NCI-H524 treated with DMSO at 0.1 percent for 48 hours (cell line): ENCODE data around the gene TTC12.
A peak's percentile ranks its signal among the peaks of the same experiment; 100 is the strongest.

Experiments
- DNase-seq: peaks from one replicate; lab custom pipeline; 2025; lab: John Stamatoyannopoulos, UW

The TTC12 gene, protein sequence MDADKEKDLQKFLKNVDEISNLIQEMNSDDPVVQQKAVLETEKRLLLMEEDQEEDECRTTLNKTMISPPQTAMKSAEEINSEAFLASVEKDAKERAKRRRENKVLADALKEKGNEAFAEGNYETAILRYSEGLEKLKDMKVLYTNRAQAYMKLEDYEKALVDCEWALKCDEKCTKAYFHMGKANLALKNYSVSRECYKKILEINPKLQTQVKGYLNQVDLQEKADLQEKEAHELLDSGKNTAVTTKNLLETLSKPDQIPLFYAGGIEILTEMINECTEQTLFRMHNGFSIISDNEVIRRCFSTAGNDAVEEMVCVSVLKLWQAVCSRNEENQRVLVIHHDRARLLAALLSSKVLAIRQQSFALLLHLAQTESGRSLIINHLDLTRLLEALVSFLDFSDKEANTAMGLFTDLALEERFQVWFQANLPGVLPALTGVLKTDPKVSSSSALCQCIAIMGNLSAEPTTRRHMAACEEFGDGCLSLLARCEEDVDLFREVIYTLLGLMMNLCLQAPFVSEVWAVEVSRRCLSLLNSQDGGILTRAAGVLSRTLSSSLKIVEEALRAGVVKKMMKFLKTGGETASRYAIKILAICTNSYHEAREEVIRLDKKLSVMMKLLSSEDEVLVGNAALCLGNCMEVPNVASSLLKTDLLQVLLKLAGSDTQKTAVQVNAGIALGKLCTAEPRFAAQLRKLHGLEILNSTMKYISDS

DNA sequence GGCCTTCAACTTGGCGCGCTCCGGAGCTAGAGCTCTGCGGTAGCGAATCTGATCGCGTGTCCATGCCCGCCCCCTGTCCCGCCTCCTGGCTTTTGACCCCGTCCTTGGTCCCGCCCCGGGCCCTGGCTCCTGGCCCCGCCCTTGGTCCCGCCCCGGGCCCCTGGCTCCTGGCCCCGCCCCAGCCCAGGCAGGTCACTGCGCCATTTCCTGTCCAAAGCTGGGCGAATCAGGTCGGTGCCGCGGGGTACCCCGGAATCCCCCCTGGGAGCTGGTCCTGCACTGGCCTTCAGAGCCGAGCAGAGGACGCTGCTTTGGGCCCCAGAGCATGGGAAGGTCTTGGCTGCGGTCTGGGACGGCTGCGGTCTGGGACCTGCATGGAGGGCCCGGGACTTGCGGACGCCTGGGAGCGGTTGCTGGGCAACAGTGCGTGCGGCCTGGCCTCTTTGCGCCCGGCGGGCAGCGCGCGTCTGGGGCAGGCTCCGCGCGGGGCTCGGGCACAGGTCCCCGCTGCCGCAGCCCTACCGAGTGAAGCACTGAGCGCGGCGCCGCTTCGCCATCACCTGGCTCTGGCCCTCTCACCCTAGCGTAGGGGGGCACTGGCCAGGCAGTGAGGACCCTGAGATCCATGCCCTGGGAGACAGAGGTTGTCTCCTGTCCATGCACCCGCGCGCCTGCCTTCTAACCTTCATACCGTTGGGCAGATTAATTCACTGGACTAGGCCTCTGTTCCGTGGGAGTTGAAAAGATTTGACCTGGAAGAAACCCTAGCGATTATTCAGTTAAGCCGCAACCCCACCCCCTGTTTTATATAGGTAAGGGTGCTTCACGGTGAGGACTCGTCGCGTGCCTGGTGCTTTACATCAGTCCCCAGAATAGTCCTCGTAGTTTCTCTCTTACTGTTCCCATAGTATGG lies at the start of gene TTC12:
Gene TTC12 (plus strand): TSS at position 195 of the 913 bp plus-strand sequence. CDS start 1,675 bp downstream, outside the sequence.
- DNase-seq: peak; percentile 65

DNA sequence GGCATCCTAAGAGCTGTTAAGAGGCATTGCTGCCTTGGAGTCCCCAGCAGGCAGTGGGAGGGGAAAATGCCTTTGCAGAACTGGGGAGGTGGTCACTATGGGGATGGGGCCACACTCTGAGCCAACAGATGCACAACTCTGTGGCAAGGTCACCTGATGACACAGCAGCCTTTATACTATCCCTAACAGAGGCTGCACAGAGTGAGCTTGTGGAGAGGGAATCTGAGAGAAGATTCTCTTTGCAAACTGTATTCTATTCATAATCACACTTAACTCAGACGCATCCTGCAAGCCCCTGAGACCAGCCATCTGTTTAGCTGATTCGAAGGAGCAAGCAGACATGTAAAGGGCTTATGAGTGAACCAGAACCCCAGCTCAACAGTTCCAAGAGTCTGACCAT lies 49.0 kb upstream of the TTC12 start:
- no peak for DNase-seq

DNA sequence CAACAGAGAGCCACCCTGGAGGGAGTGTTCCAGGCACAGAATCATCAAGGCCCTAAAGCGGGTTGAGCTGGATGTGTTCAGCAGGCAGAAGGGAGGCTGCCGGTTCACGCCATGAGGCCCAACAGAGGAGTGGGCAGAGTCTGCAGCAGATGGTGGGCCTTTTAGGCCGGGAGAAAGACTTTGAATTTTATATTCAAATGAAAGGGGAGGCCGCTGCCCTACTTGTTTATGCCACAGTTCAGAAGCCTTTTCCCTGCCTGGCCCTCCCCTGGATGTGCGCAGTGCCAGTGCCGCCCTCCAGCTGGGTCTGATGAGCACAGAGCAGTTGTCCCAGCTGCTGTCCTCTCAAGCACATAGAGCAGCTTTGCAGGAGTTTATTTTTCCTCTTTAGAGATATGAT lies 46.9 kb upstream of the TTC12 start:
- DNase-seq: no peak

DNA sequence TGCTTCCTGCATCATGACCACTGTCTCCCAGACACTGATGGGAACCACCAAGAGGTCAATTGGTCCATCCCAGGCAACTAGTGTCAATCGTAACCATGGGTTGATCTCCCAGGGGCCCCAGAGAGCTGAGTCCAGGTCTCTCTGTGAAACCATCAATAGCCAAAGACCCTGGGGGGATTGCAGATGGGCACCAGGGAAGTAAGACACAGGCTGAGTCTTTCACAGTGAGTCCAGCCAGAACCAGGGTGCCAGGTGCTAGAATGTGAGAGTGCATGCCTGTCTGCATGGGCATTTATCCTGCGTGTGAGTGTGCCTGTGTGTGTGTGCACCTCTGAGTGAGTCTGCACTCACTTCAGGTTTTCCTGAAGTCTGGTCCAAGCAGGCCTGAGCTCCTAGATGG lies 45.3 kb upstream of the TTC12 start:
- DNase-seq: no peak

DNA sequence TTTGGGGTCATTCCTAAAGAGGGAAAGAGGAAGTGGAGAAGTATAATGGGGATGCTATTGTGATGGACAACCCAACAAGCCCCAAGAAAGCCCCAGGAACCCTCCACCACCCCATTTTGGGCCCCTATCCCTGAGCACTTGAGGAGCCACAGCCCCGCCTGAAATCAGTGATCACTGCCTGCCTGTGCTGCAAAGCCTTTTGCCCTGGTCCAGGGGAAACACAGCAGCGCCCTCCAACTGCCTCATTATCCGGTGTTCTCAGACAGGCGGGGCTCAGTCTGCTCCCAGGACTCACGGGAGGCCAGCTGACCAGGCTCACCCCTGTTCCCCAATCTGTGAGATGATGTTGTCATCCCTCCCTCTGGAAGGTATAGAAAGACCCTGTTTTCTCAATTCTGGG lies 44.7 kb upstream of the TTC12 start:
- DNase-seq: no peak

DNA sequence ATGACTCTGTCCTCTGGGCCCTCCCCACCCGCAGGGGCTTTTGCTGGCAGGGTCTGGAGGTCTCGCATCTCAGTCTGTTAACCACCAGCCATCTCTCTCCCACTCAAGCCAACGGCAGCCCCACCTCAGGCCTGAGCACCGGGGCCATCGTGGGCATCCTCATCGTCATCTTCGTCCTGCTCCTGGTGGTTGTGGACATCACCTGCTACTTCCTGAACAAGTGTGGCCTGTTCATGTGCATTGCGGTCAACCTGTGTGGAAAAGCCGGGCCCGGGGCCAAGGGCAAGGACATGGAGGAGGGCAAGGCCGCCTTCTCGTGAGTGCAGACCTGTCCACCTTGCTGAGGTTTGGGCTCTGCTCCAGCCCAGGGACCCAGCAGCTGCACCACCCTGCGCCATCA lies 44.3 kb upstream of the TTC12 start:
- no peak for DNase-seq

DNA sequence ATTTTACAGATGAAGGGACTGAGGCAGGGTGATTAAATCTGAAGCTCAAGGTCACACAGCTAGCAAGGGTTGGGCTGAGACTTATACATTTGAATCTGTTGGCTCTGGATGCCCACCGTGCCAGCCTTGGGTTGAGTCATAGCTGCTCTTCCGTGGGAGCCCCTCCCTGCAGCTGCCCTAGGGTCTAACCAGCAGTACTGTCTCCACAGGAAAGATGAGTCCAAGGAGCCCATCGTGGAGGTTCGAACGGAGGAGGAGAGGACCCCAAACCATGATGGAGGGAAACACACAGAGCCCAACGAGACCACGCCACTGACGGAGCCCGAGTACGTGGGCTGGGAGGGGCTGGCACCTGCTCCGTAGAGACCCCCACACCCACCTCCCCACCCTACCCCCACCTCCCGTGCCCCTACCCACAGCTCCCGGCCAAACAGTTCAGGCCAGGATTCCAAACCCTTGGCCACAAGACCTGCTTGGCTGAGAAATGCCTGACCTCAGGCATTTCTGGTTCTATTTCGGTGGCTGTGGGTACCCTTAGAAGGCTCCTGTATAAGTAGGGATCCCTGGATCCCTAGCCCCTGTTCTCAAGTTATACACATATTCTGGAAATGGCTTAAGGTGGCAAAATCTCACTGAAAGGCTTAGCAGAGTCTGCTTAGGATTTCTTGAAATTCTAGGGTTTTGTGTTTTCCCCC lies 42.7 kb upstream of the TTC12 start:
- DNase-seq: no peak

DNA sequence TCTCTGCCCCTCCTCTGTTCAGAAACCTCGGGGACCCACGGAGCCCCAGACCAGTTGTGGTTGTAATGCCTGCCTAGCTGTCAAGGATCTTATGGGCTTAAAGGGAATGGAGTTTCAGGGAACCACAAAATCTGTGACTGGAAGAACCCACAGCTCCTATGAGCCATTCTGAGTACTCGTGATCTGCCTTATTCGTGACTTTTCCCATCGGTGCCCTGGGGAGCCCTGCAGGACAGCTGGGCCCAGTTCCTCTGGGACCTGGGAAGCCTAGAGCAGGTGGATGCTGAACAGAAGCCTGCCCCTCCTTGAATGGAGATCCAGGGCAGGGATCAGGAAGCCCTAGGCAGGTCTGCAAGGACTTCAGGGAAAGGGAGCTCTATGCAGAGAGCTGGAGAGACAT lies 42.1 kb upstream of the TTC12 start:
- DNase-seq: no peak

DNA sequence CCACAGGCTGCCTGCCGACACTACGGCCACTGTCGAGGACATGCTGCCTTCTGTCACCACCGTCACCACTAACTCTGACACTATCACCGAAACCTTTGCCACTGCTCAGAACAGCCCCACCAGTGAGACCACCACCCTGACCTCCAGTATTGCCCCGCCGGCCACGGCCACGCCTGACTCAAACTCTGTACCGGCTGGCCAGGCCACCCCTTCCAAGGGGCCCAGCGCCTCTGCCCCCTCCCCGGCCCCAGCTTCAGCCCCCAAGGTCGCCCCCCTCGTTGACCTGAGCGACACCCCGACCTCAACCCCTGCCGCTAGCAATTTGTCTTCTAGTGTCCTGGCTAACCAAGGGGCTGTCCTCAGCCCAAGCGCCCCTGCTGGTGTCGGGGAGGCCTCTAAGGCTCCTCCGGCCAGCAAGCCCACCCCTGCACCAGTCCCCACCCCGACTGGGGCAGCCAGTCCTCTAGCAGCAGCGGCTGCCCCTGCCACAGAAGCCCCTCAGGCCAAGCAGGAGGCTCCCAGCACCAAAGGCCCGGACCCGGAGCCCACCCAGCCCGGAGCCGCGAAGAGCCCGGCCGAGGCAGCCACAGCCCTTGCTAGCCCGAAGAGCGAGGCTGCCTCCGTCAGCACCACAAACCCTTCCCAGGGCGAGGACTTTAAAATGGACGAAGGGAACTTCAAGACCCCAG lies 41.3 kb upstream of the TTC12 start:
- no peak for DNase-seq

DNA sequence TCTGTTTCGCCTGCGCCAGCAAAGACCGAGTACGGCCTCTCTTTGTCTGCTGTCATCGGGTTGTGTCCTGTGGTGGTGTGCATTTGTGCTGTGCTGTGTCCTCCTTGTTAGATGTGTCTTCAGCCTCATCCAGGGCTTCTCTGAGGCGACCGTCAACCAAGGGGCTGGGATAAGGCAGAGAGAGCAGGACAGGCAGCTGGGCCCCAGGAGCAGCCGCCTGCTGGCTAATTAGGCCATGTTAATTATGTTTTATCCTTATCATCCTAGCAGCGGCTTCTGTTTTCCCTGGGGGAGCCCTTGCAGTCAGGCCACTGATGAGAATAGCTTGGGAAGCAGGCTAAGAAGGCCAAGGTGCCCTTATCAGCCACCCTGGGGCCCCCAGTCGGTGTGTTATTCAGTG lies 40.7 kb upstream of the TTC12 start:
- no peak for DNase-seq

DNA sequence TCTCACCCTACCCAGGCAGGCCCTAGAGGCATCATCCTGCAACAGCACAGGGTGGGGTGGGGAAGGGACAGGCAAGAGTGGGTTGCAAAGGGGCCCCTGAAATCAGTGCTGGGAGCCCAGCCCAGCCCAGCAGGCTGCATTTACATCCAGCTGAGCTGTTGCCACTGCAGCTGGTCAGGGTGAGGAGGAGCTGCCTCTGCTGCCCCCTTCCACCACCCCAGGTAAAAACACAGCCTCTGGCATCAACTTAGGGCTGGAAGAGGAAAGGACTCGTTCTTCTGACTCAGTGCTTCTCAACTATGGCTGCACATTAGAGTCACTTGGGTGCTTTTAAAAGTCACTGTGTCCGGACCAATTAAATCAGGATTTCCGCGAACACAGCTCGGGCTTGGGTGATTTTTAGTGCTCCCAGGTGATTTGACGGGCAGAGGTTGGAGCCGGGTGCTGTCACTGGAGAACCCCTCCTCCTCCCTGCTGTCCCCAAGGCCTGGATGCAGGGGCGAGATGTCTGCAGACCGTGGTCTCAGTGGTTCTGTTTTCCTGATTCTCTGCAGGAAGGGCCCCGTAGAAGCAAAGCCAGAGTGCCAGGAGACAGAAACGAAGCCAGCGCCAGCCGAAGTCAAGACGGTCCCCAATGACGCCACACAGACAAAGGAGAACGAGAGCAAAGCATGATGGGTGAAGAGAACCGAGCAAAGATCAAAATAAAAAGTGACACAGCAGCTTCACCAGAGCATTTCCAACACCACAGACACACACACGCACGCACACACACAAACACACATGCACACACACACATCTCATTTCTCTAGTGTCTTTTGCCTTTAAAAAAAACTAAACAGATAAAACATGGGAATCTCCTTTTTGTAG lies 39.4 kb upstream of the TTC12 start:
- DNase-seq: no peak

DNA sequence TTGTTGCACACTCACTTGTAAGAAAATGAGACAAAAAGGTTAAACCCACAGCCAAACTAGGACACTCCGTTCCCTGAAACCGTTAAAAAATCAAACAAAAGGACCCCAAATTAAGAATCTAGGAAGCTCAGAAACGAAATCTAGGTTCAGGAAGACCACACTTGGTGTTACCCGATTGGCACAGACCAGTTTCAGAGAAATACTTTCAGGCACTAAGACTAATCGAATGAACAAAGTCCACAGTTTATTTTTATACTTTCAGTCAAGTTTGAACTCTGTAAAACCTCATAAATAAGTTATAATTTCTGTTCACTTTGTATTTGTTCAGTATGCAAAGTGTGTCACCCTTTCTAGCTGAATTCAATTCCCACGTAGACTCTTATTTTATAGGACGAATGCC lies 38.8 kb upstream of the TTC12 start:
- DNase-seq: no peak

DNA sequence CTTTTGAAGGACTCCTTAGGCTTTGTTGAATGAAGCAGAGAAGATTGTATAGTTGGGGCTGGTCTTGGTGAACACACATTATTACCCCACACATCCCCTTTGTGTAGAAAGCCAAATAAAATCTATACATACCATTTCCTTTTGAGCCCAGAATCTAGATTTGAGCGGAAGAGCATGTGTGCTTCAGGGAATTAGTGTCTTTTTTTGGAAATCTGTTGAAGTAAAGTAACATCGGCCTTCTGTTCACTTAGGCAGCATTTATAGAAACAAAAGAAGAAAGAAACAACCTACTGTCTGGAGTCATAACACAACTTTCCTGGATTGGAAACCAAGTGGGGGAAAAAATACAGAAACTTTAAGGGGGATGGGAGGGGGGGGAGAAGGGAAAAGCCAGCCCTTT lies 37.9 kb upstream of the TTC12 start:
- no peak for DNase-seq

DNA sequence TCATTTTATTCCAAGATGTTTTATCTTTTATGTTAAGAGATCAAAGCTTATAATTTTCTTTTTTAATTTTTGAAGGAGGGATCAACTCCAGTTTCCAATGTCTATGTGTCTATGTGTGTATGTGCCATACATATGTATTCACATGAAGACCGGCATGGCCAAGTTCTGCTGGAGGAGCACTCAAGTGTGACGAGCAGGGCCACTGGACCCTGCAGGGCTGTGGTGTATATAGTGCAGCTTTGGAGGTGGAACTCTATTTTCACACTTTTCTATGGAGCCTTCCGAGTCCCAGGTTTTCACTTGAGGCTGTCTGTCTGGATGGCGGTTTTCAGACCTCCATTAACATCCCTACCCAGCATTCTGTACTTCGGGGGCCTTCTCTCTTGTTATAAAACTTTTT lies 36.5 kb upstream of the TTC12 start:
- no peak for DNase-seq

DNA sequence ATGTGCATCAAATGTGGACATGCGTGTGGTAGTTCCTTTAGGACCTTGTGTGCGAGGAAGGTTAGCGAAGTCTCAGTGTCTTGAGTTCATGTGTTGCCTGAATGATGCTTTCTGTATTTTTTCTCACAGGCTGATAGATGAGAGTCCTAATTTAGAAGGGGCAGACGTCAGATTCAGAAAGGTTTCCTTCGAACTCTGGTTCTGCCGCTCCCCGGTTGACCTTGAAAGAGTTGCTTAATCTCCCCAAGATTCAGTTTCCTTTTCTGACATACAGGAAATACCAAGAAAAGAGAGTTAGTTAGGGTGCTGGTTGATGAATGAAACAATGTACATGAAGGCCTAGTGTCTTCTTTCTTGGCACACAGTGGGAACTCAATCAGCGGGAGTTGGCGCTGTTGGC lies 35.9 kb upstream of the TTC12 start:
- no peak for DNase-seq

DNA sequence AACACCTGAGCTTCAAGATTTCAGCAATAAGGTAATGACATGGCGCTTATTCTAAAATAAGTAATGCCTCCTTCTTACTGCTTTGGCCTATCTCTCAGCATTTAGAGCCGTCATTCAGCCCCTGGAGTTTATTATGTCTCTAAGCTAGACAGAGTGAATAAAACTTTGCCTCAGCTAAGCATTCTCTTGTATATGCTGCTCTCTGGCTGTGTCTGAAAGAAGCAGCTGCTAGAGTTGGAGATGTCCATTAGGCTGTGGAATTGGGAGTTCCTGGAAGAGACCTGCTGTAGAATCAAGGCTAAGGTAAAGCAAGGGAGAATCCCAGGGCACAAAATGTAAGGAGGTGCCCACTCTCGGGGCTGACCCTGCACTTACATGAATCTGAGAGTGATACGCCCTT lies 35.5 kb upstream of the TTC12 start:
- DNase-seq: no peak

DNA sequence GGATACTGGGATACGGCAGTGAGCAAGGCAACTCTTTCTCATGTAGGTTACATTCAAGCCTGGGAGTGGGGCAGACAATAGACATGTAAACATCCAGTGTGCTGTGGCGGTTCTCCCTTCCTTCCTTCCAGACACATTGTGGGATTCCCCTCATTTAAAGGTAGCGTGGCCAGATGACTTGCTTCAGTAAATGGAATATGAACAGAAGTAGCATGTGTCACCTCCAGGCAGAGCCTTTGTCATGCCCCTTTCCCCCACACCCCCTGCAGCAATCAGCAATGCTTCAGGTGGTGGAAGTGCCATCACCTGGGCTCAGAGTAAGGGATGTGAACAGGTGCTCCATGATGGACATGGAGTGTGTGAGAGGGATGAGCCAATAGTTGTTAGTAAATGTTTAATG lies 34.8 kb upstream of the TTC12 start:
- DNase-seq: no peak

DNA sequence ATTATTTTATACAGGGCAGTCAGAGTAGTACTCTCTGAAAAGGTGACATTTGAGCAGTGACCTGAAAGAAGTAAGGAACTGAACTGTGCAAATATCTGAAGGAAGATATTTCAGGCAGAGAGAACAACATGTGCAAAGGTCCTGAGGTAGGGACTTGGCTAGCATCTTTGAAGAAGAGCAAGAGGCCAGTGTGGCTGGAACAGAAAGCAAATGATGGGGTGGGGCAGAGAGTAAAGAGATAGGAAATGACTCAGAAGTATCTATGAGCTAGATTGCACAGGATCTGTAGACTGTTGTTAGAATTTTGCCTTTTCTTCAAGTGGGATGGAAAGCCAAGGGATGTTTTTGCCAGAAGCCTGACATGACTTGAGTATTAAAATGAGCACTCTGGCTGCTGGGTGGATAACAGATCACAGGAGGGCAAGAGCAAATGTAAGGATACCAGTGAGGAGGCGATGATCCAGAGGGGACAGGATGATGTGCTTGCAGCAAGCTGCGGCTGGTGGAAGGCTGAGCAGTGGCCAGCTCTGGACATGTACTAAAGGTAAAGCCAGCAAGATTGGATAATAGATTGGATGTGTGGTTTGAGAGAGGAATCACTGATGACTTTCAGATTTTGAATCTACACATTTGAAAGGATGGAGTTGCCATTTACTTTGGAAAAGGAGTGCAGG lies 33.2 kb upstream of the TTC12 start:
- no peak for DNase-seq

DNA sequence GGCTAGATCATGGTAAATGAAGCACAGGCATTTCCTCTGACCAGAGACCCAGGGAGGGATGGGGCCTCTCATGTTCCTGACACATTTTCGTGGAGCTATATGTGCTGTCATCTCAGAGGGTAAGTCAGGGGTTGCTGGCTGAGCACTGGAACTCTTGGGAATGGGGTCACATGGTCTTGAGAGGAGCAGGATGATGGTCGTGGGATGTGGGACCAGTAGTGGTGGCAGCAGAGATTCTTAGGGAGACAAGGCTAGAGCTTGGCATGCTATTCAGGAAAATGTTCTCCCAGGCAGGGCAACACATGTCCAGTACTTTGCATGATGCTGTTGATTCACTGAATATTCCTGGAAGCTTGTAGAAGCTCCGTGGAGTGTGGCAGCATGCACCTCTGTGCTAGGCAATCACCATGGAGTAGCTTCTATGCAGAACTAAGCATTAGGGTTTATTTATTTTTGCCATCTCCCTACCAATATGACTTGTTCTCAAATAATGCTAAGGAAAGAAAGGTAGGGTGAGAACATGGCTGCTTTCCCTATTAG lies 31.4 kb upstream of the TTC12 start:
- DNase-seq: no peak

DNA sequence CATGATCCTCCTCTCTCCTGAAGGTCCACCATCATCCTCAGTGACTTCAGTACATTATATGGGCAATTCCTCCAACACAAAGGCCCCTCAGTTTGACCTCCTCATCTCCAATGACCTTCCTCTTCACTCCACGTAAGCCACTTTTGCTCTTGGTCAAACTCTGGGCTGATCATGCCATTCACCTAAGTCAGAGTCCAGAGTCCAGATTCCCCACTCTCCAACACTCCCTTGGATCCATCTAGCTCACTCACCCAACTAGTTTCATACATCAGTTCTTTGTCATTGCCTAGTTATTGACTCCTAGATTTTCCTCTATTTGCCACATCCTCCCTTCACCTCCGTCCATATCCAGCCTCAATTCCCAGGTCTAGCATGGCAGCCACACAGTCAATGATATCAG lies 30.5 kb upstream of the TTC12 start:
- DNase-seq: no peak
